ENCODE data around the gene FAM20A. TPM values are rescaled to one million over a fixed set of nuclear protein-coding genes. Genes with fewer than 3 reads are reported as not detected.

FAM20A gene
- total RNA-seq, 1 experiment from 2014 or later = not detected

DNA sequence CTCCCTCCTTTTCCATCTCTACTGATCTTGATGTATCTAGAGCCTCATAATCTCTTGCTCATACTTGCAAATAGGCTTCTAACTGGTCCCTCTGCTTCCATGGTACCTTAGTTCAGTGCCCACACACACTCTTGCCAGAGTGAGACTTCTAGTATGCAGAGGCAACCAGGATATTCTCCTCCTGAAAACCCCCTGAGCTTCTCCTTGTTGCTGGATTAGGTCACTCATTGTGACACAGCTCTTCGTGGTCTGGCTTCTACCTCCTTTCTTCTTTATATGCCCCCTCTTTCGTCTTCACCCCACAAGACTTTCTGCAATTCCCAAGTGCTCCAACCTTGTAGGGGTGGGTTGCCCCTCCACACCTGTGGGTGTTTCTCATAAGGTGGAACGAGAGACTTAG, 2.5 kb upstream of the FAM20A start:
- no peak overlapping the region for H3K4me2 ChIP-seq (ENCODE audit: low read length)
- TF ChIP-seq RAD21 (IDR thresholded peaks at IDR 0.05; ENCODE audit: low read depth) = no peak
- TF ChIP-seq ELF1 (IDR thresholded peaks at IDR 0.05; ENCODE audit: borderline replicate concordance, low read depth) = no peak
- TF ChIP-seq, protein P1, sequence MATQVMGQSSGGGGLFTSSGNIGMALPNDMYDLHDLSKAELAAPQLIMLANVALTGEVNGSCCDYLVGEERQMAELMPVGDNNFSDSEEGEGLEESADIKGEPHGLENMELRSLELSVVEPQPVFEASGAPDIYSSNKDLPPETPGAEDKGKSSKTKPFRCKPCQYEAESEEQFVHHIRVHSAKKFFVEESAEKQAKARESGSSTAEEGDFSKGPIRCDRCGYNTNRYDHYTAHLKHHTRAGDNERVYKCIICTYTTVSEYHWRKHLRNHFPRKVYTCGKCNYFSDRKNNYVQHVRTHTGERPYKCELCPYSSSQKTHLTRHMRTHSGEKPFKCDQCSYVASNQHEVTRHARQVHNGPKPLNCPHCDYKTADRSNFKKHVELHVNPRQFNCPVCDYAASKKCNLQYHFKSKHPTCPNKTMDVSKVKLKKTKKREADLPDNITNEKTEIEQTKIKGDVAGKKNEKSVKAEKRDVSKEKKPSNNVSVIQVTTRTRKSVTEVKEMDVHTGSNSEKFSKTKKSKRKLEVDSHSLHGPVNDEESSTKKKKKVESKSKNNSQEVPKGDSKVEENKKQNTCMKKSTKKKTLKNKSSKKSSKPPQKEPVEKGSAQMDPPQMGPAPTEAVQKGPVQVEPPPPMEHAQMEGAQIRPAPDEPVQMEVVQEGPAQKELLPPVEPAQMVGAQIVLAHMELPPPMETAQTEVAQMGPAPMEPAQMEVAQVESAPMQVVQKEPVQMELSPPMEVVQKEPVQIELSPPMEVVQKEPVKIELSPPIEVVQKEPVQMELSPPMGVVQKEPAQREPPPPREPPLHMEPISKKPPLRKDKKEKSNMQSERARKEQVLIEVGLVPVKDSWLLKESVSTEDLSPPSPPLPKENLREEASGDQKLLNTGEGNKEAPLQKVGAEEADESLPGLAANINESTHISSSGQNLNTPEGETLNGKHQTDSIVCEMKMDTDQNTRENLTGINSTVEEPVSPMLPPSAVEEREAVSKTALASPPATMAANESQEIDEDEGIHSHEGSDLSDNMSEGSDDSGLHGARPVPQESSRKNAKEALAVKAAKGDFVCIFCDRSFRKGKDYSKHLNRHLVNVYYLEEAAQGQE (IDR thresholded peaks at IDR 0.05; ENCODE audit: low read depth) = no peak
- no peak for TF ChIP-seq POLR2AphosphoS5 (IDR thresholded peaks at IDR 0.05; ENCODE audit: low read depth, low read length)
- TF ChIP-seq EZH2 (IDR thresholded peaks at IDR 0.05) = no peak
- TF ChIP-seq, protein P2, sequence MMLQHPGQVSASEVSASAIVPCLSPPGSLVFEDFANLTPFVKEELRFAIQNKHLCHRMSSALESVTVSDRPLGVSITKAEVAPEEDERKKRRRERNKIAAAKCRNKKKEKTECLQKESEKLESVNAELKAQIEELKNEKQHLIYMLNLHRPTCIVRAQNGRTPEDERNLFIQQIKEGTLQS (IDR thresholded peaks at IDR 0.05) = no peak
- no peak for TF ChIP-seq EZH2phosphoT487 (IDR thresholded peaks at IDR 0.05; ENCODE audit: borderline replicate concordance)
- no peak for TF ChIP-seq SRF (IDR thresholded peaks at IDR 0.05; ENCODE audit: low read depth)
- TF ChIP-seq TCF7L2 (IDR thresholded peaks at IDR 0.05; ENCODE audit: borderline replicate concordance, extremely low read depth, insufficient read depth, insufficient read length) = no peak
- no peak for TF ChIP-seq CEBPB (IDR thresholded peaks at IDR 0.05; ENCODE audit: low read depth)
- TF ChIP-seq, protein P3, sequence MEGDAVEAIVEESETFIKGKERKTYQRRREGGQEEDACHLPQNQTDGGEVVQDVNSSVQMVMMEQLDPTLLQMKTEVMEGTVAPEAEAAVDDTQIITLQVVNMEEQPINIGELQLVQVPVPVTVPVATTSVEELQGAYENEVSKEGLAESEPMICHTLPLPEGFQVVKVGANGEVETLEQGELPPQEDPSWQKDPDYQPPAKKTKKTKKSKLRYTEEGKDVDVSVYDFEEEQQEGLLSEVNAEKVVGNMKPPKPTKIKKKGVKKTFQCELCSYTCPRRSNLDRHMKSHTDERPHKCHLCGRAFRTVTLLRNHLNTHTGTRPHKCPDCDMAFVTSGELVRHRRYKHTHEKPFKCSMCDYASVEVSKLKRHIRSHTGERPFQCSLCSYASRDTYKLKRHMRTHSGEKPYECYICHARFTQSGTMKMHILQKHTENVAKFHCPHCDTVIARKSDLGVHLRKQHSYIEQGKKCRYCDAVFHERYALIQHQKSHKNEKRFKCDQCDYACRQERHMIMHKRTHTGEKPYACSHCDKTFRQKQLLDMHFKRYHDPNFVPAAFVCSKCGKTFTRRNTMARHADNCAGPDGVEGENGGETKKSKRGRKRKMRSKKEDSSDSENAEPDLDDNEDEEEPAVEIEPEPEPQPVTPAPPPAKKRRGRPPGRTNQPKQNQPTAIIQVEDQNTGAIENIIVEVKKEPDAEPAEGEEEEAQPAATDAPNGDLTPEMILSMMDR (IDR thresholded peaks at IDR 0.05 in 2 of 3, conservative IDR thresholded peaks at IDR 0.05 in 1 of 3; ENCODE audit: borderline replicate concordance in 1 of 3, insufficient read depth in 1 of 3, low read depth in 2 of 3, low read length in 2 of 3) = no peak
- no peak for TF ChIP-seq JUND (IDR thresholded peaks at IDR 0.05)
- TF ChIP-seq, protein P4, sequence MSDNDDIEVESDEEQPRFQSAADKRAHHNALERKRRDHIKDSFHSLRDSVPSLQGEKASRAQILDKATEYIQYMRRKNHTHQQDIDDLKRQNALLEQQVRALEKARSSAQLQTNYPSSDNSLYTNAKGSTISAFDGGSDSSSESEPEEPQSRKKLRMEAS (IDR thresholded peaks at IDR 0.05) = no peak
- no peak for TF ChIP-seq FOSL1 (IDR thresholded peaks at IDR 0.05; ENCODE audit: low read depth)
- no peak for TF ChIP-seq YY1 (IDR thresholded peaks at IDR 0.05; ENCODE audit: extremely low read depth, insufficient replicate concordance, low read depth, low read length)
- H2AFZ ChIP-seq (ENCODE audit: low read depth, low read length, poor library complexity, severe bottlenecking) = no peak overlapping the region
- no peaks in the 10 kb centered on the region for H3K9me2 ChIP-seq (ENCODE audit: insufficient read depth)
- H3K9me3 ChIP-seq (ENCODE audit: control insufficient read depth in 1 of 2, insufficient read depth in 1 of 2, low read depth in 1 of 2, low read length in 2 of 2) = peaks cover 8 to 19% of the 10 kb centered on the region in 2 experiments; a peak in 3 of 4 replicates
- ChIA-PET RAD21 (ENCODE audit: low non-redundant PET in 1 of 2, low total read pairs in 2 of 2, uncharacterized antibody in 2 of 2, unreplicated experiment in 2 of 2) (no interaction called here), POLR2A (no interaction called here), CTCF (no interaction called here)
- H3K9ac ChIP-seq (ENCODE audit: low read length) = no peak overlapping the region
- no peak overlapping the region for H3K27ac ChIP-seq (ENCODE audit: low read depth, low read length)
- H3K36me3 ChIP-seq (ENCODE audit: control insufficient read depth in 1 of 2, insufficient read depth in 2 of 2, low read length in 2 of 2) = no peaks in the 10 kb centered on the region
- intact Hi-C loops (cut with micrococcal nuclease) = no loop called here
- no TSS peak for BruUV-seq (replicated peaks)
- no peak for DNase-seq (ENCODE audit: low read depth, low spot score)
- no peak overlapping the region for H3K4me3 ChIP-seq (replicated peaks in 1 of 2; ENCODE audit: low read depth in 1 of 2, low read length in 2 of 2)
- H3K4me1 ChIP-seq (ENCODE audit: control insufficient read depth in 1 of 2, insufficient read depth in 2 of 2, low read length in 2 of 2) = no peaks in the 10 kb centered on the region
- no peaks in the 10 kb centered on the region for H3K27me3 ChIP-seq (ENCODE audit: insufficient read depth, low read length)
- H3K79me2 ChIP-seq (ENCODE audit: insufficient read depth, low read length) = no peaks in the 10 kb centered on the region
- H4K20me1 ChIP-seq (ENCODE audit: insufficient read depth) = no peaks in the 10 kb centered on the region
- ATAC-seq = no peak

Data from HCT116 (cell line).